Colonic mucosa (tissue), 4 donors: Measurements from ENCODE around the gene FBLIM1. TPM values are rescaled to one million over a fixed set of nuclear protein-coding genes. Genes with fewer than 3 reads are reported as not detected.

Experiments
- DNase-seq: peaks from one replicate; pipeline ENCODE4 v3.0.0-alpha.2; 2020
- H3K27ac ChIP-seq: fragments of 200-600 bp; one replicate; pipeline ENCODE4 v1.8.0; 2021
- H3K27me3 ChIP-seq: fragments of 200-600 bp; one replicate; pipeline ENCODE4 v1.8.0; 2021
- H3K36me3 ChIP-seq: fragments of 200-600 bp; one replicate; pipeline ENCODE4 v1.8.0; 2021
- H3K4me1 ChIP-seq: fragments of 200-600 bp; one replicate; pipeline ENCODE4 v1.8.0; 2021; ENCODE audit warnings: mild to moderate bottlenecking
- H3K4me3 ChIP-seq: fragments of 200-600 bp; one replicate; pipeline ENCODE4 v1.8.0; 2021
- H3K9ac ChIP-seq, 2 donors: one replicate each; pipeline ENCODE4 v1.7.0; 2013; ENCODE audit warnings: control low read depth in 2 of 2, low read depth in 2 of 2, low read length in 2 of 2
- H3K9me3 ChIP-seq: fragments of 200-600 bp; one replicate; pipeline ENCODE4 v1.8.0; 2021
- intact Hi-C: fragments of 100-400 bp; cut with DNase I; formaldehyde crosslinking; loops from one replicate; pipeline ENCODE4 v1.14.1; 2022
- total RNA-seq, 2 donors: library from RNA; stranded (reverse); fragmentation: NEBNext Ultra II Directional in 1 of 2; extraction: Animal tissue kit (Norgen Biotek cat#: 25700) in 1 of 2; gene quantifications; one replicate each; pipeline ENCODE4 v1.2.1, GENCODE V29; 2021
- TF ChIP-seq, protein P1 (sequence below): fragments of 200-600 bp; IDR thresholded peaks from one replicate; pipeline ENCODE4 v1.8.0; 2022; ENCODE audit warnings: antibody characterized with exemption, mild to moderate bottlenecking
- donor health status: healthy.
- donor health status: DM: no; HTN: no; CAD: no.
- donor health status: DM: no; HTN: no; CAD: no.

Gene FBLIM1
- total RNA-seq, 2 donors from 2014 or later: 167 to 213 TPM

DNA sequence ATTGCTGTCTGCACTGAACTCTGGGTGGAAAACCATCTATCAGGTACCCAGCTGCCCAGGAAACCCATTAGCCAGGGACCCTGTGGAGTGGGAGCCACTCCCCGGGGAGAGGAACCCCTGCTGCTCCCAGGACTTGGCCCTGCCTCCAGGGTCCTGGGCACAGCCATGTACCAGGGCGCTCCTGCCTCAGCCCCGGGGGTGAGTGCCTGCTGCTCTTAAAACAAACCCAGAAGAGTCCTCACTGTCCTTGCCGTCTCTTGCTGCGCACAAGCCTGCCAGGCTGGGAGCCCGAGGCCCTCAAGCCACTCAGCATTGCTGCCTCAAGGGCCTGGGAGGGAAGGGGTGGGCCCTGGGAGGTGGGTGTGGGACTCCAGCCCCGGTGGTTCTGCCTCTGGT is 25.9 kb upstream of the FBLIM1 start:
- H3K36me3 ChIP-seq: peaks cover 16% of the 10 kb centered on the region

DNA sequence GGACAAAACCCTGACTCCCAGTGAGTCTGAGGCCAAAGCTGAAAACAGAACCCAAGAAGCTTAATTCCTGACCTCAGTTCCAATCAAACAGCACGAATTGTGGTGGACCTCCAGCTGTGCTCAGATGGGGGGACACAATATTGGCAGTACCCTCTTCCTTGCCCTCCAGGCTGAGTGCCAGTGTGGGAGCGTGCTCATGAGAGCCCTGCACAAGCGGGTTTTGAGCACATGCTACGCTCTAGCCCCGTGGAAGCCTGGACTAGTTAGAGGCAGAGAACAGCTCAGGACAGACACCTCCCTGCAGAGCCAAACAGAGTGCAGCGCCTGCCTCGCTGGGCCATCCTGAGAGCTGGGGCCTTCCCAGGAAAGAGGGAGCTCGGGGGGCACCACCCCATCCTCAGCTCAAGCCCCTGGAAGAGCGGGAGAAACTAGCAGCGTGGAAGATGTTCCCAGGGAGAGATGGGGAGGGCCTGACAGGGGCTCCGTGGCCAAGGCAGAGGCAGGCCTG is 25.3 kb upstream of the FBLIM1 start:
- Histone ChIP-seq H3K27ac (no peak overlapping the region), H3K4me3 (no peak overlapping the region), H3K36me3 (peaks cover 10% of the 10 kb centered on the region), H3K27me3 (no peaks in the 10 kb centered on the region), H3K9ac (no peak overlapping the region), H3K4me1 (peaks cover 5% of the 10 kb centered on the region), H3K9me3 (no peaks in the 10 kb centered on the region)
- intact Hi-C loops: no loop called here
- TF ChIP-seq, protein P1, sequence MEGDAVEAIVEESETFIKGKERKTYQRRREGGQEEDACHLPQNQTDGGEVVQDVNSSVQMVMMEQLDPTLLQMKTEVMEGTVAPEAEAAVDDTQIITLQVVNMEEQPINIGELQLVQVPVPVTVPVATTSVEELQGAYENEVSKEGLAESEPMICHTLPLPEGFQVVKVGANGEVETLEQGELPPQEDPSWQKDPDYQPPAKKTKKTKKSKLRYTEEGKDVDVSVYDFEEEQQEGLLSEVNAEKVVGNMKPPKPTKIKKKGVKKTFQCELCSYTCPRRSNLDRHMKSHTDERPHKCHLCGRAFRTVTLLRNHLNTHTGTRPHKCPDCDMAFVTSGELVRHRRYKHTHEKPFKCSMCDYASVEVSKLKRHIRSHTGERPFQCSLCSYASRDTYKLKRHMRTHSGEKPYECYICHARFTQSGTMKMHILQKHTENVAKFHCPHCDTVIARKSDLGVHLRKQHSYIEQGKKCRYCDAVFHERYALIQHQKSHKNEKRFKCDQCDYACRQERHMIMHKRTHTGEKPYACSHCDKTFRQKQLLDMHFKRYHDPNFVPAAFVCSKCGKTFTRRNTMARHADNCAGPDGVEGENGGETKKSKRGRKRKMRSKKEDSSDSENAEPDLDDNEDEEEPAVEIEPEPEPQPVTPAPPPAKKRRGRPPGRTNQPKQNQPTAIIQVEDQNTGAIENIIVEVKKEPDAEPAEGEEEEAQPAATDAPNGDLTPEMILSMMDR: no peak
- DNase-seq: no peak

More for the DNA sequence above, 25.9 kb upstream of the FBLIM1 start:
- no peak overlapping the region for H3K9ac ChIP-seq
- no peak overlapping the region for H3K4me3 ChIP-seq
- no peak overlapping the region for H3K27ac ChIP-seq
- H3K27me3 ChIP-seq: no peaks in the 10 kb centered on the region
- intact Hi-C loops: no loop called here
- peaks cover 5% of the 10 kb centered on the region for H3K4me1 ChIP-seq
- no peak for DNase-seq
- H3K9me3 ChIP-seq: no peaks in the 10 kb centered on the region
- TF ChIP-seq, protein P1: no peak

DNA sequence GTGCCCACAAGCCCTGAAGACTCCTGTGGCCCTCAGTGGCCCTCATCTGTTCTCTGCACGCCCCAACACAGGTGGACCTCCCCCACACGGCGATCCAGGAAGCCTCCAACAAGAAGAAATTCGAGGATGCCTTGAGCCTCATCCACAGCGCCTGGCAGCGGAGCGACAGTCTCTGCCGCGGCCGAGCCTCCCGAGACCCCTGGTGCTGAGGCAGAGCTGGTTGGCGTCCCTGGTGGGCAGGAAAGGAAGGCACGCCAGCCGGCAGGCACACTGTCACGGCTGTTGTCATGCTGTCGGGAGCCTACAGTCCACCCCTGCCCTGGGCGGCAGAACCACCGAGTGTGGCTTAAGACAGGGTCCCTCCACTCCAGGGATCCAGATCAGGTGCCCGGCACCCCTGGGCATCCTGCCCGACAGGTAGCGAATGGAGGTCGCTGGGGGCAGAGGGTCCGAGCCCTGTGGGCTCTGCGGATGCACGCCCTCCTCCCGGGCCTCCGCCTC is 24.8 kb upstream of the FBLIM1 start:
- Histone ChIP-seq H3K4me1 (peaks cover 5% of the 10 kb centered on the region), H3K36me3 (peaks cover 9% of the 10 kb centered on the region), H3K27me3 (no peaks in the 10 kb centered on the region), H3K4me3 (no peak overlapping the region), H3K27ac (no peak overlapping the region), H3K9me3 (no peaks in the 10 kb centered on the region), H3K9ac (no peak overlapping the region)
- no peak for DNase-seq
- intact Hi-C loops: no loop called here
- TF ChIP-seq, protein P1: no peak

DNA sequence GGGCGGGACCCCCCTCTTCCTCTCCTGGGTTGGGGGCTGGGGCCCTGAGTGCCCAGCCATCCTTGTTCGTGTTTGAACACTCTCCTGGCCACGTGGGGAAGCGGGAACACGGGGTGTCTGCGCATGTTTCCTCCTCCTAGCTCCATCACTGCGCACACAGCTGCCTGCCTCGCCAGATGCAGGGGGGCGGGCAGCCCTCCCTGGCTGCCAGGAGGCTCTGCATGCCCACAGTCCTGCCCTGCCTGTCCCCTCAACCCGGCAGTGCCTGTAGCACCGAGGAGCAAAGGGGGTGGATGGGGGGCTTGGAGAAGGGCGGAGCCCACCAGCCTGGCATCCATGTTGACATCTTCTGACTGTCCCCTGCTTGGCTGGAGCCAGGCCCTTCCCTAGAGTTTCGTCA is 24.3 kb upstream of the FBLIM1 start:
- H3K4me1 ChIP-seq: peaks cover 5% of the 10 kb centered on the region

DNA sequence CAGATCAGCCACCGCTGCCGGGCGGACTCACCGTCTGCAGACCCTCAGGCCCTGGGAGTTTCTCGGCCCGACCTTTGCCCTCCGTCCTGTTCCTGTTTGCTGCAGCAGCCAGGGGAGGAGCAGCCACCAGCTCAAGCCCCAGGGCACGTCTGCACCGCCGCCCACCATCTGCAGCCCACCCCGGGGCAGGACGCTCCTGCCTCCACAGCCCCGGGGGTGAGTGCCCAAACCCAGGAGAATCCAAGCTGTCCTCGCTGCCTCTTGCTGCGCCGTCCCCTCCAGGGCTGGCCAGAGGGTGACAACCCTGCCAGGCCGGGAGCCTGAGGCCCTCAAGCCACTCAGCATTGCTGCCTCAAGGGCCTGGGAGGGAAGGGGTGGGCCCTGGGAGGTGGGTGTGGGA is 23.7 kb upstream of the FBLIM1 start:
- H3K27me3 ChIP-seq: no peaks in the 10 kb centered on the region
- no peaks in the 10 kb centered on the region for H3K9me3 ChIP-seq
- H3K36me3 ChIP-seq: peaks cover 9% of the 10 kb centered on the region
- peak; percentile 34 for DNase-seq
- TF ChIP-seq, protein P1: no peak
- intact Hi-C loops: no loop called here
- H3K4me3 ChIP-seq: no peak overlapping the region
- no peak overlapping the region for H3K27ac ChIP-seq
- H3K4me1 ChIP-seq: peaks cover 5% of the 10 kb centered on the region
- H3K9ac ChIP-seq: peak overlapping the region; percentile 68 to 92

More for the DNA sequence above, 24.3 kb upstream of the FBLIM1 start:
- TF ChIP-seq, protein P1: no peak
- Histone ChIP-seq H3K9ac (no peak overlapping the region), H3K27me3 (no peaks in the 10 kb centered on the region), H3K36me3 (peaks cover 9% of the 10 kb centered on the region), H3K4me3 (no peak overlapping the region), H3K27ac (no peak overlapping the region), H3K9me3 (no peaks in the 10 kb centered on the region)
- intact Hi-C loops: no loop called here
- DNase-seq: no peak
